Stimulated activated CD4-positive, alpha-beta T cell treated with anti-CD3 and anti-CD28 coated beads, Interleukin-1b, Interleukin-23, amount 100 ng/mL, for 4 hours (primary cell): ENCODE results near the gene HSPB1.
"Not testable (repeated sequence)": the region's sequence is repeated elsewhere in the genome, so short reads cannot be mapped to it uniquely, and the experiment has no call there.

Source experiments
- DNase-seq, 2 donors: peaks; one replicate each; pipeline ENCODE4 v3.0.0-alpha.2; 2020; ENCODE audit warnings: low read depth in 2 of 2

The HSPB1 gene

GRCh38 chr7:76308874-76309273 is 6.4 kb downstream of the HSPB1 start:
- DNase-seq: not testable (repeated sequence)

- not testable (repeated sequence) for DNase-seq
These were observed 7.0 kb downstream of the HSPB1 start for GRCh38 chr7:76309341-76310101.

DNA sequence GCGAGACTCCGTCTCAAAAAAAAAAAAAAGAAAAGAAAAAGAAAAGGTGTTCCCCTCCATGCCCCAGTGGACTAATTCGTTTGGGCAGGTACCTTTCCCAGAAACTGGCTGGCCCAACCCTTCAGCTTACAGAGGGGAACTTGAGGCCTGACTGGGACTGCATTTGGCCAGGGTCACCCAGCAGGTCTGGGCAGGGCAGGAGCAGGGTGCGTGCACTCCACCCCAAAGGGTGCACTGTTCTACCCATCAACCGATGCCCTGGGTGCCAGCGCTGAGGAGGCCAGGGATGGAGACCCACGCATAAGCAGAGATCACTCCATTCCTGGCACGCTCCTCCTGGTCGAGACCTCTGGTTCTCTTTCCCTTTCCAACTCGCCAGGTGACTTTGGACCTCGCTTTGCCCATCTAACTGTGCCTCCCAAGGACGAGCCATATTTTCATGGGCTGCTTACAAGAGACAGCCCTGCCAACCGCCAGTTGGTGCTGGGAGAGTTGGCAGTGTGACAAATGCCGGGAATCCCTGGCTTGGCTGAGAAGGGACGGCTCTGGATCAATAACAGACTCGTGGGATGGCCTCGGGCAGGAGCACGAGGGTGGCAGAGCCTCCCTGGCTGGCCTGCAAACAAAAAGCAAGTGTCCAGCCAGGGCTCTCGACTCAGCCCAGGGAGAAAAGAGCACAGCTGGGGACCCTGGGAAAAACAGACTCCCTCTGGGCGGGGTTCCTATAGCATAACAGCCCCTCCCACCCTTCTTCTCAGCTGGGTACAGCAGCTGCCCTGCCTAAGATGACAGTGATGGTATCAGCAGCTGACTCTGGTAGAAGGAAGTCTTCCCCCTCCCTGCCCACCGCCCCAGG is 7.9 kb downstream of the HSPB1 start:
- no peak for DNase-seq

DNA sequence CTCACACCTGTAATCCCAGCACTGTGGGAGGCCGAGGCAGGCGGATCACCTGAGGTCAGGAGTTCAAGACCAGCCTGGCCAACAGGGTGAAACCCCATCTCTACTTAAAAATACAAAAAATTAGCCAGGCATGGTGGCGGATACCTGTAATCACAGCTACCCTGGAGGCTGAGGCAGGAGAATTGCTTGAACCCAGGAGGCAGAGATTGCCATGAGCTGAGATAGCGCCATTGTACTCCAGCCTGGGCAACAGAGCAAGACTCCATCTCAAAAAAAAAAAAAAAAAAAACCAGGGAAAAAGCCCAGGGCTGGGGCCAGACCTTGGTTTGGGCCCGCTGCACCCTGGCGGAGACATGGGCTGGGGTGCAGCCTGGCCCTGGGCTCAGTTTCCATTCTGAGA is 9.4 kb downstream of the HSPB1 start:
- DNase-seq: not testable (repeated sequence)

- DNase-seq: peak; percentile 97
These were observed 11.7 kb downstream of the HSPB1 start for GRCh38 chr7:76314042-76314721.

- not testable (repeated sequence) for DNase-seq
These were observed 12.3 kb downstream of the HSPB1 start for GRCh38 chr7:76314740-76315139.

DNA sequence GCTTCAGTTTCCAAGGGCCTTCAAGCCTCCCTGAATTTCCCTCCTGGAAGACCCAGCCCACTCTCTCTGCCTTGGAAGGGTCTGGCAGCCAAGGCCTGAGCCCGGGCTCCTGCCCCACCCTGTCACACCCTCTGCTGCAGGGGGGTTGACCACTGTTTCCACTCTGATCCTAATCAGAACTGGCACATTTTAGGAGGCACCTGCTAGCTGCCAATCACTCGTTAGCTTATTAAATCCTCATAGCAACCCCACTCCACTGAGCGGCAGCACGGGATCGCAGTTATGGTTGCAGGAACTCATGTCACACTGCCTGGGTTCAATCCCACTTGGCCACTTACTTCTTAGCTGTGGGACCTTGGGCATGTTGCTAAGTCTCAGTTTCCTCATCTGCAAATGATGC is 12.9 kb downstream of the HSPB1 start:
- DNase-seq: no peak

GRCh38 chr7:76316984-76317781 is 14.7 kb downstream of the HSPB1 start:
- DNase-seq: no peak

DNA sequence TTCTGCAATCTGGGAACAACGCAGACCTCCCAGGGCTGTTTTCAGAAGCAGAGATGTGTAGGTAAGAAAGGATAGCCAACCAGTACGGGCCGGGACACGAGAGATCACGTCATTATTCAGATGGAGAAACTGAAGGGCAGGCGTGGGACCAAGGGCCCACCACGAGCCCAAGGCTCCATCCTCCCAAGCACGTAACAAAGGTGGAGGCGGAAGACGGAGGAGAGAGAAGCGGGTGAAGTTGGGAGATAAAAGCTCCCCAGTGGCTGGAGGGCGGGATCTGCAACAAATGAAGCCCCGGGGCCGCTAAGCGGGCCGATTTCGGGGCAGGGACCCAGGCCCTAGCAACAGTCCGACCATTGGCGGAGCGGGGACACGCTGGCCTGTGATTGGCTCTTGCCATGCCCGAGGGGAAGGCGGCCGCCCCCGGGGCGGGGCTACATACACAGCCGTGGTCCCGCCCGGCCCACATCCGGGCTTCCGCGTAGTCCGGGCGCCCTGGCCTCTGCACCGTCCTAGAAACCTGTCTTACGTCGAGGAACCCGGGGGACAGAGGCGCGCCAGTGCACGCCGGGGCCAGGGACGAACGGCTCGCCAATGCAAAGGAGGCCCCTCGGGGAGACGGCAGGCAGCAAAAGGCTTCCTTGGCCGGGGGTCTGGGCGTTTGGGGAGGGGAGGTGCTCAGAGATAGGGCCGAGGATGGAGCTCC is 15.5 kb downstream of the HSPB1 start:
- DNase-seq: peak; percentile 89 to 90

- DNase-seq: peak; percentile 31 to 38
These were observed 16.2 kb downstream of the HSPB1 start for GRCh38 chr7:76318488-76319353.

DNA sequence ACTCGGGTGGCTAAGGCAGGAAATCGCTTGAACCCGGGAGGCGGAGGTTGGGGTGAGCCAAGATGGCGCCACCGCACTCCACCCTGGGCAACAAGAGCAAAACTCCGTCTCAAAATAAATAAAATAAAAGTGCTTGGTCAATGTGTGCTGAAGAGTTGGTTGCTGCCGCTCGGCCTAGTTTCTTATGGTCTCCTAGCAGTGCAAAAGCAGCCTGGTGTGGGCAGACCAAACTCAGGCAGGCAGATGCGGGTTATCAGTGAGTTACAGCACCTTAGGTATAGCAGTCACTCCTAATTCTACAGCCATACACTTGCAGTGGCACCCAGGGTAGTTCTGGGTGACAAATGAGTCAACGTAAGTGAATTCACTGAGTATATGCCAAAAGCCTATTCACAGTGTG is 22.6 kb downstream of the HSPB1 start:
- DNase-seq: no peak

DNA sequence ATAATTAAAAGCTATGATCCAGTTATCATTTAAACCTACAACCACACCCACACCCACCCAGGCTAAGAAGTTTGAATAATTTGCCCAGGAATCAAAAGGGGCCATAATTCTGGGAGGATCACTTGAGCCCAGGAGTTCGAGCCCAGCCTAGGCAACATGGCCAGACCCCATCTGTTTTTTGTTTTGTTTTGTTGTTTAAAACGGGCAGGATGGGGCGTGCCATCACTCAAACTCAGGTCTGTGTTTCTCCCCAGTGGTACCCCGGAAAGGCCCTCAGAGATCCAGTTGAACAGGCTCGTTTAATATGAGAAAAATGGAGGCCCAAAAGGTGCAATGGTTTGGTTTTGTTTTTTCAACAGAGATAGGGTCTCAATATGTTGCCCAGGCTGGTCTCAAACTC is 23.3 kb downstream of the HSPB1 start:
- no peak for DNase-seq

DNA sequence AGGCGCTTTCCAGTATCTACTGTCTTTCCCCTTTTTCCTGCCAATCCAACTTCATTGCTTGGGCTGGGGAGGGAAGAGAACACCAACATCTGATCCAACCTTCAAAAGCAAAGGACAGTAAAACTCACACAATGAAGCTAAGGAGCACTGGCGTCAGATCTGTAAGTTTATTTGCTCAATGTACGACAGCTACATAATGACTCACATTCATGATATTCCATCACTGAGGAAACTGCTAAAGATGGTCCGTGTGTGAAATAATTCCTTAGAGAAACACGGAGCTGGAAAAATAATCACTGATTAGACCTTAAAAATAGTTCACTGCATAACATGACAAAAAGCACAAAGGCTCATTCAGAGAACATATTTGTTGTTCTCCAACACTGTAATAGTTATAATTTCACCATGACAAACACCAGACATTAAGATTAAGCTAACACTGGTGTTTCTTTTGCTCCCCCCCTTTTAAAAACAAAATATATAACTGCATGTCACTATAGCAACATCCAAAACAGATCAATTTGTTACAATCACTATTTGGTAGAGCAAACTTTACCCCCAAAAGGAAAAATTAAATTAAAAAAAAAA is 24.3 kb downstream of the HSPB1 start:
- DNase-seq: no peak

DNA sequence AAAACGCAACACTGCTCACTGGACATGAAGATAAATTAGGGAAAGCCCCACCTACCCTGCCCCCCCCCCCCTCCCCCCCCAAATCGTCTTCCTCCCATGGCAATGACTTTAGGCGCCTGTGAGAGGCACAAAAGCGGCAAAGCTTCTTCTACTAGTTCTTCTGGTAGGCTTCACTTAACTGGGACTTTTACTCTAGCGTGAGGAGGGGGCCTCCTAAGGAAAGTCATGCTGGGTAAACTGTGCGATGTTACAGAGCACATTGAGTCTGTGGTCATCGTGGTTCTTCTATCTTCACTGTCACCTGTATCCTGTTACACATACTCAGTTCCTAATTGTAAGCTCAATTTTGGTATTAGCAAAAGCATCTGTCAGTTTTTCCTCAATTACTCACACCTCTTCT is 25.1 kb downstream of the HSPB1 start:
- DNase-seq: no peak

GRCh38 chr7:76328389-76328788 is 25.9 kb downstream of the HSPB1 start:
- DNase-seq: no peak

DNA sequence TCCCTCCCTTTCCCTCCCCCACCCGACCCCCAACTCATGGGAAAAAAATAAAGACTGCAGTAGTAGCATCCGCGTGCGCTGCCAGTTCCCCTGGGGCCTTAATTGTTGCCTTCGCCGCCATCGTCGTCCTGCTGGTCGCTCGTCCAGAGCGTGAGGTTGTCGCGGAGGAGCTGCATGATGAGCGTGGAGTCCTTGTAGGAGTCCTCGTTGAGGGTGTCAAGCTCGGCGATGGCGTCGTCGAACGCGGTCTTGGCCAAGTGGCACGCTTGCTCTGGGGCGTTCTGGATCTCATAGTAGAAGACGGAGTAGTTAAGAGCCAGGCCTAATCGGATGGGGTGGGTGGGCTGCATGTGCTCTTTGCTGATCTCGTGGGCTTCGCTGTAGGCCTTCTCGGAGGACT is 27.0 kb downstream of the HSPB1 start:
- DNase-seq: no peak

DNA sequence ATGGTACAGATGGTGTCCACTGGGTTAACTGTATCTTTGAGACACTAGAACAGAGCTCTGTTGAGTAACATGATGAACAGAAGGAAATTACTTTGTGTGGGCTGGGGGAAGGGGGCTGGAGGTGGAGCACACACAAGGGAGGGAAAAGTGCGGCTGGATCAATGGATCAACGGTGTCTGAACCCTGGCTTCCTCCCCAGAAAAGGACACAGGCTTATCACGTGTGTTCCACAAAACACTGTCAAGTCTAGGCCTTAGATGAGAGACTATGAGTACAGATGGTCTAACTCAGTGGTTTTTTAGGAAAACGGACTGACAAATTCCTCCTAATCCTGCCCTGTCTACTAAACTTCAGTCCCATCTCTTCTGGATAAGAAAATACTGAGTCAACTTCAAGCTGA is 27.8 kb downstream of the HSPB1 start:
- DNase-seq: no peak

DNA sequence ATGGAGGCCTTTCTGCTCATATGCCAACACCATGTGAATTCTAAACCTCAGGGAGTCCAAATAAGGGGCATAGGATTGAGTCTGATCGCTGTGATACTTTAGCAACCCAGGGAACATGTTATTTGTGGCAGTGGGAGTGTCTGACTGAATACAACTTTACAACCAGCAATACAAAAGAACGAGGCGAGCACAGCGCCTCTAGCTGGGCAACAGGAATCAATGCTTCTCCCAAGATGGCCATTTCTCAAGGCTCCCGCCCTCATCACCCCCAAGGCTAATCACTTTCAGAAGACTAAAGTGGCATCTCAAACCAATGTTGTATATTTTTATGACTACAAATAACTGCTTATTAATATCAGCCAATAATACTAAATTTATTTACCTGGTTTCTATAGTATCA is 28.2 kb downstream of the HSPB1 start:
- DNase-seq: no peak

GRCh38 chr7:76332078-76332477 is 29.6 kb downstream of the HSPB1 start:
- DNase-seq: no peak
